Naive thymus-derived CD8-positive, alpha-beta T cell (primary cell): ENCODE measurements around the gene CYB5R3. TPM values are rescaled to one million over a fixed set of nuclear protein-coding genes. Genes with fewer than 3 reads are reported as not detected.

Source experiments
- ATAC-seq, 2 donors: fragments of 150-1000 bp; cut with Tn5 transposase in 1 of 2; sonication (Bioruptor Pico), chemical (Tn5 transposase) in 1 of 2; 1 replicate in 1 of 2; 2 replicates in 1 of 2; pipeline ENCODE4 v1.10.0; 2021; ENCODE audit warnings: mild to moderate bottlenecking in 2 of 2, moderate library complexity in 2 of 2
- POLR2A ChIA-PET: fragments of 350-600 bp; sonication (Branson Sonifier 250); formaldehyde crosslinking; loops from one replicate; lab custom pipeline; 2021; ENCODE audit warnings: antibody characterized with exemption; lab: Charles Lee
- DNase-seq, 10 donors: peaks; one replicate each; pipeline versions ENCODE4 v3.0.0 to v3.0.0-alpha.2; 2020 to 2022
- H3K27ac Mint-ChIP-seq, 10 donors: one replicate each; pipeline ENCODE4 v1.8.0; 2020 to 2022; ENCODE audit warnings: mild to moderate bottlenecking in 10 of 10, mixed read lengths in 10 of 10, moderate library complexity in 4 of 10, inconsistent platforms in 1 of 10
- H3K27me3 Mint-ChIP-seq, 5 donors: one replicate each; pipeline ENCODE4 v1.8.0; 2021 to 2022; ENCODE audit warnings: mixed read lengths in 5 of 5
- H3K36me3 Mint-ChIP-seq, 3 donors: one replicate each; pipeline ENCODE4 v1.8.0; 2020 to 2022; ENCODE audit warnings: mixed read lengths in 3 of 3, mild to moderate bottlenecking in 2 of 3, inconsistent platforms in 1 of 3
- H3K4me1 Mint-ChIP-seq, 4 donors: one replicate each; pipeline ENCODE4 v1.8.0; 2021 to 2022; ENCODE audit warnings: mixed read lengths in 4 of 4
- H3K4me3 Mint-ChIP-seq, 10 donors: one replicate each; pipeline ENCODE4 v1.8.0; 2020 to 2022; ENCODE audit warnings: mild to moderate bottlenecking in 10 of 10, mixed read lengths in 10 of 10, moderate library complexity in 6 of 10, inconsistent platforms in 1 of 10
- H3K9me3 Mint-ChIP-seq, 9 donors: one replicate each; pipeline ENCODE4 v1.8.0; 2020 to 2022; ENCODE audit warnings: mixed read lengths in 9 of 9, mild to moderate bottlenecking in 3 of 9, inconsistent platforms in 1 of 9, moderate library complexity in 1 of 9
- polyA plus RNA-seq, 3 donors: library from polyadenylated mRNA; unstranded; fragments of 300-500 nt; fragmentation: Illumina TruSeq; gene quantifications; one replicate each; pipeline ENCODE4 v1.2.3, GENCODE V29; 2021
- total RNA-seq, 8 experiments: library from RNA in 2 of 8; stranded (reverse) in 2 of 8; gene quantifications; one replicate each; pipeline ENCODE4 v1.2.3 and lab custom pipeline; 2021 to 2026

CYB5R3 gene
- total and polyA plus RNA-seq, 5 experiments from 2014 or later, result 34.7 to 70.2 (median 37.1) TPM

DNA sequence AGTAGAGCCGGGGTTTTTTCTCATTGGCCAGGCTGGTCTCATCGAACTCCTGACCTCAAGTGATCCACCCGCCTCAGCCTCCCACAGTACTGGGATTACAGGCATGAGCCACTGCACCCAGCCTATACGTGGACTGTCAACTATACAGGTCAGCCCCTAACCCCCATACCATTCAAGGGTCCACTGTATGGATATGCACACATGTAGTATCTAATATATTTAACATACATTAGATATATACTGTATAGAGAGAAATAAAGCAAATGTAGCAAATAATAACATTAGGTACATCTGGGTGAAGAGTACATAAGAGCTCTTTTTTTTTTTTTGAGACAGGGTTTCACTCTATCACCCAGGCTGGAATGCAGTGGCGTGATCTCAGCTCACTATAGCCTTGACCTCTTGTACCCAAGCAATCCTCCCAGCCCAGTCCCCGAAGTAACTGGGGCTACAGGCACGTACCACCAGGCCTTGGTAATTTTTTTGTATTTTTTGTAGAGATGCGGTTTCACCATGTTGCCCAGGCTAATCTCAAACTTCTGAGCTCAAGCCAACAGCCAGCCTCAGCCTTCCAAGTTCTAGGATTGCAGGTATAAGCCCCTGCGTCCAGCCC is 7.3 kb downstream of the CYB5R3 start:
- H3K4me1 Mint-ChIP-seq, result peaks cover 19 to 53% (median 38%) of the 10 kb centered on the region in 4 donors
- DNase-seq, result no peak

DNA sequence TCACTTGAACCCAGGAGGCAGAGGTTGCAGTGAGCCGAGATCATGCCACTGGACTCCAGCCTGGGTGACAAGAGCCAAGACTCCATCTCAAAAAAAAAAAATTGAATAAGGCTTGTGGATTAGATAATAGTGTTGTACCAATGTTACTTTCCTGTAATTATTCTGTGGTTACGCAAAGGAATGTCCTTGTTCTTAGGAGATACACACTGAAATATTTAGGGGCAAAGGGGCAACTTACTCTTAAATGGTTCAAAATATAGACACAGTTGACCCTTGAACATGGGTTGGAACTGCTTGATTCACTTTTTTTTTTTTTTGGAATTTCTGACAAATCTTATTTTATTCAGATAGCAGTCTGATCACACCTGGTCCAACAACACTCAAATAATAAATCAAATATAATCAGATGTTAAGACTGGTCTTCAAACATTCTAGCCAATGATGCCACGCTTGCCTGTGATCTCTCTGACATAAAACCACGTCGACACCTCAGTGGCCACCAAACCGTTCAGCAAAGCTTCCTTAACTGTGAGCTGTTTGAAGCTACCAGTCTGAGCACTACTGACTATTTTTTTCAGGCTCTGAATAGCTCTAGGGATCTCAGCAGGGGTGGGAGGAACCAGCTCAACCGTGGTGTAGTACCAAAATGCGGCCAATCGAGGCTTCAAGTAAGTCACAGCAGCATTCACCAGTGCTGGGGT is 9.5 kb downstream of the CYB5R3 start:
- no peaks in the 10 kb centered on the region for H3K9me3 Mint-ChIP-seq
- DNase-seq (no peak), ATAC-seq (peak in 1 of 2 donors; percentile 51)
- no peak overlapping the region for H3K27ac Mint-ChIP-seq
- POLR2A ChIA-PET, result no interaction called here
- H3K4me1 Mint-ChIP-seq, result peaks cover 8 to 32% (median 21%) of the 10 kb centered on the region in 4 donors
- no peaks in the 10 kb centered on the region for H3K27me3 Mint-ChIP-seq
- H3K36me3 Mint-ChIP-seq, result peaks cover 0 to 23% (median 6%) of the 10 kb centered on the region in 3 donors
- no peak overlapping the region for H3K4me3 Mint-ChIP-seq

More for the DNA sequence above, 7.3 kb downstream of the CYB5R3 start:
- no peak for ATAC-seq
- Mint-ChIP-seq H3K27me3 (no peaks in the 10 kb centered on the region), H3K27ac (peak overlapping the region in 3 of 10 donors; percentile 4 to 57 (median 18)), H3K4me3 (no peak overlapping the region), H3K9me3 (no peaks in the 10 kb centered on the region), H3K36me3 (peaks cover 0 to 4% (median 2%) of the 10 kb centered on the region in 3 donors)
- POLR2A ChIA-PET, result interaction anchor here (3.4 kb wide), 1 partner anchor 27 kb away, joined by 12 read pairs; the partner anchor contains the start of gene POLDIP3

DNA sequence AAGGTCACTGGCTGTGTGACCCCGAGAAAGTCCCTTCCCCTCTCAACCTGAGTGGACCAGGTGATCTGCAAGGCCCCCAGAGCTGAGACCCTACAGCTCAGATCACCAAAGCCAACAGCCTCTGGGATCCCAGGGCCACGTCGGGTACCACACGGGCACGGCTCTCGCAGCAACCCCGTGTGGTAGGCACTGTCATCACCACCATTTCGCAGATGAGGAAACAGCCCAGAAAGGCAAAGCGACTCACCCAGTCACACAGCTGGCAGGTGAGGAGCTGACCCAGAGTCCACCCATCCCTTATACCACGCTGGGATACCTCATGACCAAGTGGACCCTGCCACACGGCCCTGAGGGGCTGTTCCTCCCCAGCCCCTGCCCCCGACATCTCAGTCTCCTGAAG is 11.6 kb downstream of the CYB5R3 start:
- peaks cover 0 to 44% (median 6%) of the 10 kb centered on the region in 3 donors for H3K36me3 Mint-ChIP-seq
- H3K9me3 Mint-ChIP-seq, result no peaks in the 10 kb centered on the region
- H3K27me3 Mint-ChIP-seq, result no peaks in the 10 kb centered on the region
- POLR2A ChIA-PET, result interaction anchor here (2.0 kb wide), 1 partner anchor 23 kb away, joined by 7 read pairs; the partner anchor contains the start of gene POLDIP3
- DNase-seq (no peak), ATAC-seq (no peak)
- no peak overlapping the region for H3K4me3 Mint-ChIP-seq
- H3K27ac Mint-ChIP-seq, result peak overlapping the region in 1 of 10 donors; percentile 20
- peaks cover 0 to 18% (median 11%) of the 10 kb centered on the region in 4 donors for H3K4me1 Mint-ChIP-seq

DNA sequence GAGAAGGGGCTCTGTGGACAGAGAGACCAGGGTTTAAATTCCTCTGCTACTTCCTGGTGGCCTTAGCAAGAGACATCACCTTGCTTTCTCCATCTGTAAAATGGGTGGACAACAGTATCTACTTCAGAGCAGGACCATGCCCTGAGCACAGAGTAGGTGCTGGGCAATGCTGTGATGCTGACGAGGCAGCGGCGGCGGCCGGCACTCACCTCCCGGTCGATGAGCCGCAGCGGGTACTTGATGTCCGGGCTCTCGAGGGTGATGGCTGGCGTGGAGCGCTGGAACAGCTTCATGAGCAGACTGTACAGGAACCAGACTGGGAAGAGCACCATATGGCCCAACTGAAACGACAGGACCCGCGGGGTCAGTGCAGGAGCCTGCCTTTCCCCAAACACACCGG is 12.7 kb downstream of the CYB5R3 start:
- Mint-ChIP-seq H3K36me3 (peaks cover 0 to 50% (median 6%) of the 10 kb centered on the region in 3 donors), H3K4me3 (no peak overlapping the region), H3K27me3 (no peaks in the 10 kb centered on the region), H3K9me3 (no peaks in the 10 kb centered on the region), H3K27ac (no peak overlapping the region), H3K4me1 (peaks cover 0 to 14% (median 9%) of the 10 kb centered on the region in 4 donors)
- DNase-seq, result no peak
- POLR2A ChIA-PET, result interaction anchor here (0.6 to 2.0 kb wide), 2 partner anchors 18 to 22 kb away, joined by 4 to 7 read pairs; partner anchors contain the start of gene POLDIP3
- no peak for ATAC-seq

DNA sequence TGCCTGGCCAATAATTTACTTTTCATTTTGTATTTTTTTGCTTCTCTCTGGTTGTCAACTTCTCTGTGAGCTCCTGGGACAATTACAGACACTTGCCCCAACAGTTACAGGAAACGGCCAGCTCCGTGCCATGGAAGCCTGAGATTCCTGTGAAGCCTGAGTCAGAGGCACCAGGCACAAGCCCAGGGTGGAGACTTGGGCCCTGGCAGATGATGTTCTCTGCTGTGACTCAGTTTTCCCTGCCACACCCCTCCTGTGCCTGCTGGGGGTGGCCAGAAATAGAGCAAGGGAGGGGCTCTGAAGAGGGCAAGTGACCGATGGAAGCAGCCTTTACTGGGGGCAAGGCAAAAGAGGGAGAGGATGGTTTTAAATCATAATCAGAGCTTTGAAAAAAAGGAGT is 13.7 kb downstream of the CYB5R3 start:
- Mint-ChIP-seq H3K4me1 (peaks cover 0 to 9% (median 7%) of the 10 kb centered on the region in 4 donors), H3K27ac (peak overlapping the region in 1 of 10 donors; percentile 67), H3K27me3 (no peaks in the 10 kb centered on the region), H3K4me3 (no peak overlapping the region), H3K36me3 (peaks cover 0 to 50% (median 3%) of the 10 kb centered on the region in 3 donors), H3K9me3 (no peaks in the 10 kb centered on the region)
- DNase-seq (no peak), ATAC-seq (no peak)
- POLR2A ChIA-PET, result no interaction called here

DNA sequence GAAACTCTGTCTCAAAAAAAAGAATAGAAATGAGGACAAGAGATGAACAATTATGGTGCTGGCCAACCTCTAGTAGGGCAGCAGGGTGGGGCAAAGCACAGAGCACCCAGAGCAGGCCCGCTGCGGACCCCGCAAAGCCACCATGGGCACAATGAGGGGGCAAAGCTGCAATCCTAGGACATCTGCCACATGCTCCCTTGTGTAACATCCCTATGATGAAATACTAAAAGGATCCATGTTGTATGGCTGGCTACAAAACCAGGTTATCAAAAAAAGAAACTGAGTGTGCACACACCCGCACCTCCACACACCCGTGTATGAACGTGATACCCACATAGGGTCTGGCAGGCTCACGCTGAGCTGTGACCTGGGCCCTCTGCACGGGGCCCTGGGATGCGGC is 16.2 kb downstream of the CYB5R3 start:
- POLR2A ChIA-PET, result no interaction called here
- peaks cover 0 to 6% (median 2%) of the 10 kb centered on the region in 4 donors for H3K4me1 Mint-ChIP-seq
- no peaks in the 10 kb centered on the region for H3K27me3 Mint-ChIP-seq
- H3K9me3 Mint-ChIP-seq, result no peaks in the 10 kb centered on the region
- no peak for DNase-seq
- no peak overlapping the region for H3K27ac Mint-ChIP-seq
- H3K36me3 Mint-ChIP-seq, result peaks cover 0 to 67% (median 3%) of the 10 kb centered on the region in 3 donors
- no peak for ATAC-seq
- no peak overlapping the region for H3K4me3 Mint-ChIP-seq

DNA sequence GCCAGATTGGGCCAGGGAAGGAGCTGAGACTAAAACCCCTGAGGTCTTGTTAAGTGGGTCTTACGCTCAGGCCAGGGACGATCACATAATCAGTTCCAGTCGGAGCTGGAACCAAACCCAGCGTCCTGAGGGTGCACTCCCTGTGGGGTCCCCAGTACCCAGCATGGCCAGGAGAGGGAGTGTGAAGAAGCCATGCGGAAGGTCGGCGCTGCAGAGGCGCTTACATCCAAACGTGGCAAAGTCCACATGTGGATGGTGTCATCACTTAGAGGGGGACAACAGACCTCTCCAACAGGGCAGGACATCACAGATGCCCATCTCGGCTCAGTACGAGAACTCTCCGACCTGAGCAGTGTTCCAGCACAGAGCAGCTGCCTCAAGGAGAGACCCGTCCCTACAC is 17.1 kb downstream of the CYB5R3 start:
- ATAC-seq (no peak), DNase-seq (no peak)

DNA sequence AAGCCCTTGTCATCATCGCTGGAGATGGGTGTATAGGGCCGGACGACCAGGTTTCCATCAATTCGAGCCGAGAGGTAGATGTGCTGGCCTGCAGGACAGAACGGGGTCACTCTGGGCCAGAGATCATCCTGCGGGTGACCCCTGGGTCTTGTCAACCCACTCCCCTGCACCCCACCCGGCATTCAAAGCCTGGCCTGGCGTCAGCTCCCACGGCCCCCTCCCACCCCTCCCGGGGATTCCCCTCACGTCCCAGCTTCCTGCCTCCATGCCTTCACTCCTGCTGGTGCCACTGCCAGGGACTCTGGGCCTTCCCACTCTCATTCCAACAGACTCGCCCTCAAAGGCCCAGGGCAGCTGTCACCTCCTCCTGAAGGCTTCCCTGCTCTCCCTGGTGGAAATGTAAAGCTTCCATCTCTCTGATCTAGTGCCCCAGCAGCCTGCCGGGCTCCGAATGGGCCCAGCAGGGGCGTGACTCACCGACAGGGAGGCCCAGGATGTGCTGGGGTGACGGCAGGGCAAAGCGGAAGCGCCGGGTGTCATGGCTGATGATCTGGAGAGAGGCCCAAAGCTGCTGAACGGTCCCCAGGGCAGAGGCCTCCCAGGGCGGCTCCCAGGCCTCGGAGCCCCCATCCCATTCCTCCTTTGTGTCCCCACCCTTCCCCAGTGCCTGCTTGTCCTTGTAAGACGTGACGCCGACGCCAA is 18.1 kb downstream of the CYB5R3 start:
- DNase-seq, result no peak
- peaks cover 0 to 69% (median 7%) of the 10 kb centered on the region in 3 donors for H3K36me3 Mint-ChIP-seq
- POLR2A ChIA-PET, result no interaction called here
- H3K4me1 Mint-ChIP-seq, result peaks cover 0 to 1% (median 0%) of the 10 kb centered on the region in 4 donors
- no peaks in the 10 kb centered on the region for H3K27me3 Mint-ChIP-seq
- ATAC-seq, result no peak
- H3K27ac Mint-ChIP-seq, result peak overlapping the region in 1 of 10 donors; percentile 72
- H3K4me3 Mint-ChIP-seq, result no peak overlapping the region
- H3K9me3 Mint-ChIP-seq, result no peaks in the 10 kb centered on the region

More for the DNA sequence above, 17.1 kb downstream of the CYB5R3 start:
- H3K9me3 Mint-ChIP-seq, result no peaks in the 10 kb centered on the region
- POLR2A ChIA-PET, result interaction anchor here (0.6 kb wide), 1 partner anchor 18 kb away, joined by 3 read pairs; the partner anchor contains the start of gene POLDIP3
- H3K4me3 Mint-ChIP-seq, result no peak overlapping the region
- no peaks in the 10 kb centered on the region for H3K27me3 Mint-ChIP-seq
- H3K27ac Mint-ChIP-seq, result peak overlapping the region in 1 of 10 donors; percentile 75
- peaks cover 0 to 2% (median under 1%) of the 10 kb centered on the region in 4 donors for H3K4me1 Mint-ChIP-seq
- peaks cover 0 to 68% (median 3%) of the 10 kb centered on the region in 3 donors for H3K36me3 Mint-ChIP-seq

DNA sequence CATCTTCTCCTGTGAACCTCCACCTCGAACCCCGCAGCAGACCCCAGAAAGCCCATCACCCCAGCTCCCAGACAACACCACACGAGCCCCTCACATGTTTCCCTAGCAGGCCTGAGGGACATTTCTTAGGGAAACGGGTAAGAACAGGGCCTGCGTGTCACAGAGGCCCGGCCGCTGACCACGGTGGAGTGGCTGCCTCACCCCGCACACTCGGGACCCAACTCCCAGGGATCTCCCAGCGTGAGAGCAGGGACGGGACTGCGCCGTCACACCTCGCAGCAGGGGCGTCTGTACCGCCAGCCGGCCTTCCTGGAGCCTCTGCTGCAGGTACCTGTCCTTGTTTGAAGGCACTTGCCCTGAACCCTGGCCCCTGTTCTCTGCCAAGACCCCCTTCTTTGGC is 19.0 kb downstream of the CYB5R3 start:
- no peak for ATAC-seq
- POLR2A ChIA-PET, result no interaction called here

DNA sequence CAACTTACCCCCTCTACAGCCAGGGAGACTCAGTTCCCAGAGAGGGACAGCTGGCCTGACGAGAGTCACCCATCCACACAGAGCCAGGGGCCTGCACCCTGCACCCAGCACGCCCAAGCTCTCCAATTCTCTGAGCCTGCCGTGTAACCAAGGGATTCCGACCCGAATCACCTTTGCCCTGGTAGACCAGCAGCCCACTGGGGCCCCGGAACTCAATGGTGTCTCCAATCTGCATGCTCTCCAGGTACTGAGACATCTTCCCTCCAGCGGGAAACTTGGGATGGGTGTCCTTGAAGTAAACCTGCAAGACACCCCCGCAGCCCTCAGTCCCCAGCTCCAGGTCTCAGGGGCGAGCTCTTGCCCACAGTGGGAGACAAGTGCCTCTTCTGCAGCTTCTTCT is 21.2 kb downstream of the CYB5R3 start:
- POLR2A ChIA-PET, result no interaction called here
- Mint-ChIP-seq H3K9me3 (no peaks in the 10 kb centered on the region), H3K4me3 (no peak overlapping the region), H3K27me3 (no peaks in the 10 kb centered on the region), H3K36me3 (peaks cover 0 to 48% (median 3%) of the 10 kb centered on the region in 3 donors), H3K27ac (peak overlapping the region in 3 of 10 donors; percentile 37 to 79 (median 70)), H3K4me1 (peaks cover 0 to 1% (median 0%) of the 10 kb centered on the region in 4 donors)
- ATAC-seq (no peak), DNase-seq (no peak)

More for the DNA sequence above, 19.0 kb downstream of the CYB5R3 start:
- Mint-ChIP-seq H3K27me3 (no peaks in the 10 kb centered on the region), H3K4me1 (peaks cover 0 to 1% (median 0%) of the 10 kb centered on the region in 4 donors), H3K4me3 (no peak overlapping the region), H3K36me3 (peaks cover 0 to 65% (median 3%) of the 10 kb centered on the region in 3 donors), H3K27ac (peak overlapping the region in 1 of 10 donors; percentile 43), H3K9me3 (no peaks in the 10 kb centered on the region)
- DNase-seq, result no peak

DNA sequence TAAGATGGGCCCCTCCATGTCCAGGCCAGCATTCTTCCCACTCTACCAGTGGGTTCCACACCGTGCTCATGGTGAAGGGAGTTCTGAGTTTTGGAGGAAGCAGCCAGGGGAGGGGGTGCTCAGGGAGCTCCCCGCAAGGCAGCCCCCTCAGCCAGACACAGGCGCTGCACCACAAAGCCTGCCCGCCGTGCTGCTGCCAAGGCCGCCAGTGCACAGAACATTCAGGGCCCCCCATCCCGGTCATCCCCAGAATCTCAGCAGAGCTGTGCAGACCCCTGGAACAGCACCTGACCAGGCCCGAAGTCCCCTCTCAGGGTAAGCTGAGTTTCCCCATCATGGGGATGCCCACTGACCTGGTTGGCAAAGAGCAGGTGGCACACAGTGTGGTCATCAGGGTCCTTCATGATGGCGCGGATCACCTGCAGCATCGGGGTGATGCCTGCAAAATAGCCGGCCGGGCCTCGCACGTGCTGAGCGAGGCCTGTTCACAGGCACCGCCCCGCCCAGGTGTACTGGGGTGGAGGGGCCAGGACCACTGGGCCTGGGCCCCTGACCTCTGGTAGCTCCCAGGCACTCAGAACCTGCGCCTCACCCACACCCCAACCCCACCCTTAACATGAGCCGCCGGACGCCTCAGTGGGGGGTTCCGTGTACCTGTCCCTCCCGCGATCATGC is 22.1 kb downstream of the CYB5R3 start:
- Mint-ChIP-seq H3K9me3 (no peaks in the 10 kb centered on the region), H3K27me3 (no peaks in the 10 kb centered on the region), H3K4me1 (no peaks in the 10 kb centered on the region), H3K36me3 (peaks cover 0 to 39% (median 3%) of the 10 kb centered on the region in 3 donors), H3K27ac (peak overlapping the region in 1 of 10 donors; percentile 67), H3K4me3 (no peak overlapping the region)
- POLR2A ChIA-PET, result interaction anchor here (1.0 kb wide), 1 partner anchor 12 kb away, joined by 5 read pairs; the partner anchor contains the start of gene POLDIP3
- ATAC-seq (no peak), DNase-seq (no peak)

DNA sequence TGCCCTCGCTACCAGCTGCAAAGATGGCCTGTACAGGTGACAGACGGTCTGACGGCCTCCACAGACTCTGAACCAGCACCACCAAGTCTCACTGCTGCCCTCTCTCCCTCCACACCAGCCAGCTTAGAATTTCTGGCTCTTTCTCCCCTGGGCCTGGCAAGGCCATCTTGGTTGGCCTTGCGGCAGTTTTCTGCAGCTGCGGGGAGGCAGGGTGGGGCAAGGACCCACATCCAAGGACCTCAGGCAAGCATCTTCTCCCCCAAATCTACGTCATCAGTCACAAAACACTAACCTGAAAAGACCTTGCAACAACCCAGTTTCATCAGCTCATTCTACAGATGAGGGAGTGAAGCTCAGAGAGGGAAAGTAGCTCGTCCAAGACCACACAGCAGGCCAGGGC is 22.8 kb downstream of the CYB5R3 start:
- Mint-ChIP-seq H3K27ac (peak overlapping the region in 1 of 10 donors; percentile 38), H3K4me3 (no peak overlapping the region), H3K36me3 (peaks cover 0 to 38% (median 3%) of the 10 kb centered on the region in 3 donors), H3K4me1 (peaks cover 3 to 4% (median 4%) of the 10 kb centered on the region in 4 donors), H3K9me3 (no peaks in the 10 kb centered on the region), H3K27me3 (no peaks in the 10 kb centered on the region)
- POLR2A ChIA-PET, result interaction anchor here (1.0 kb wide), 1 partner anchor 11 kb away, joined by 5 read pairs; the partner anchor contains the start of gene POLDIP3
- ATAC-seq (no peak), DNase-seq (no peak)
